Suprapubic skin (tissue), 4 donors: Measurements from ENCODE around the gene ATP5IF1.

ENCODE experiments used
- CTCF ChIP-seq, 2 donors: fragments of 200-600 bp in 1 of 2; fragments of 450-650 bp in 1 of 2; sonication (generic) in 1 of 2; IDR thresholded peaks; one replicate each; pipeline ENCODE4 v1.5.1; 2016 to 2019; ENCODE audit warnings: antibody characterized with exemption in 2 of 2, mild to moderate bottlenecking in 1 of 2, moderate library complexity in 1 of 2
- POLR2A ChIP-seq, 2 donors: fragments of 450-650 bp; IDR thresholded peaks; one replicate each; pipeline ENCODE4 v1.6.1; 2017; ENCODE audit warnings: antibody characterized with exemption in 2 of 2, mild to moderate bottlenecking in 2 of 2, moderate library complexity in 2 of 2
- POLR2AphosphoS5 ChIP-seq, 3 donors: sonication (generic); formaldehyde crosslinking; IDR thresholded peaks; one replicate each; pipeline ENCODE4 v1.6.1; 2017; ENCODE audit warnings: antibody characterized with exemption in 3 of 3

GRCh38 chr1:28278763-28279162, 42.8 kb downstream of the ATP5IF1 start:
- no peak for TF ChIP-seq POLR2A (IDR thresholded peaks at IDR 0.05)
- no peak for TF ChIP-seq CTCF (IDR thresholded peaks at IDR 0.05)
- no peak for TF ChIP-seq POLR2AphosphoS5 (IDR thresholded peaks at IDR 0.05)
